HG02623 (cell line): ENCODE measurements around the gene COA1.
"Not testable (repeated sequence)": the region's sequence is repeated elsewhere in the genome, so short reads cannot be mapped to it uniquely, and the experiment has no call there.

ENCODE experiments used
- ATAC-seq: cut with Tn5 transposase; IDR thresholded peaks from one replicate; pipeline ENCODE4 v1.9.1; 2021; ENCODE audit warnings: moderate library complexity; ENCODE audit not compliant: unreplicated experiment

Gene COA1

DNA sequence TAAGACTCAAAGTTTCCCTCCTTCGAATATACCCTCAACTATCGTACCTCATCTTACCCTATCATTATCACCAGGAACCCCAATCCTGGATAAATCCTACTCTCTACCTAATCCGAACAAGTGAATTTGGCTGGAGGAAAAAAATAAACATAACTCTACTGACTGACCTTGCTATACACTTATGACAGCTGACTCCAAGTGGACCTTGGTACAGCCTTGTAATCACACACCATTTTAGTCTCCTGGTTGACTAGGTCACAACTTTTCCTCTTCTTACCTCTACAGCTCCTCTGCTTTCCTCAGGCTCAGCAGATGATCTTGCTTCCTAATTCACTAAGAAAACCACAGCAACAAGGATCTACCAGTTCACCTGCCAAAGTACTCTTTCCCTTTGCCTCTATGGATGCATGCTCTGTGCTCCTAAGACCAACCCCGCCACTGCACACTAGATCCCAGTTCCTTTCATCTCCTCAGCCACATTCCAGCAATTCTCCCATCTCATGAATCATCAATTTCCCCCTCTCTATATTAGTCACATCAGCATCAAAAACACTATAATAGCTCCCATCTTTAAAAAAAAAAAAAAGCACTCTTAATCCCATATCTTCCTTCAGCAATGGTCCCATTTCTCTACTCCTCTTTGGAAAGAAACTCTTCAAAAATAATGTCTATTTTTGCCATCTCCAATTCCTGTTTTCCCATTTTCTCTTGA lies 35.5 kb downstream of the COA1 start:
- no peak for ATAC-seq

GRCh38 chr7:43692582-43693373 lies 36.5 kb downstream of the COA1 start:
- no peak for ATAC-seq

DNA sequence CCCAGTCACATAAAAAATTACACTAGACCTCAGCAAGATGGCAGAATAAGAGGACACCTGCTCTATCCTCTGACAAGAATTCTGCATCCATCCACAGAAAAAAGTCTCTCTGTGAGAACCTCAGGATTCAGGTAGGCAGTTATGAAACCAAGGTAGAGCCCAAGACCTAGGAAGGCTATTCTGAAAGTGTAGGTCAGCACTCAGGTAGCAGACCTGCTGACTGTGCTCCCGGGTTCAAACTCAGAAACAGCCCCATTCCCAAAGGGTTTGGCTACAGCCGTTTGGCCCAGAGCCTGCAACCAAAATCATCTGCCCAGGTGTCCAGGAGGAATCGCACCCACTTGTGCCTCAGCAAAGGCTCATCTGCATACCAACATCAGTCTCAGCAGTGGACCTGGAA lies 37.7 kb downstream of the COA1 start:
- ATAC-seq = no peak

DNA sequence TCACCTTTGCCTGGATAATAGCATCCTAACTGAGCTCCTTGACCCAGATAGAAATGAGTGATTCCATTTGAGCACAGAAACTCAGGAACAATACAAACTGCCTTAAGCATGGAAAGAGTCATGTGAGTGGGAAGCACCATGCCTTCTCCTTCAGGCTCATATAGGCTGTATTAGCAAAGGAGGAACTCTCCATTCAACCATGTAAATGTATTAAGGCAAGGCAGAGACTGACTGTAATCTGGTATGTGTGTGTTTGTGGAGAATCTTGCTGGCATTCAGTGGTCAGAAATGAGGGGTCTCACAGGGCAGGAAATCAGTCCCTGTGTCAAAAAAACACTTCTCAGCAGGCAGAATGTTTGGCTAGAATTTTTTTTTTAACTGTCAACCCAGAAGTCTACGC lies 40.2 kb downstream of the COA1 start:
- ATAC-seq = no peak

DNA sequence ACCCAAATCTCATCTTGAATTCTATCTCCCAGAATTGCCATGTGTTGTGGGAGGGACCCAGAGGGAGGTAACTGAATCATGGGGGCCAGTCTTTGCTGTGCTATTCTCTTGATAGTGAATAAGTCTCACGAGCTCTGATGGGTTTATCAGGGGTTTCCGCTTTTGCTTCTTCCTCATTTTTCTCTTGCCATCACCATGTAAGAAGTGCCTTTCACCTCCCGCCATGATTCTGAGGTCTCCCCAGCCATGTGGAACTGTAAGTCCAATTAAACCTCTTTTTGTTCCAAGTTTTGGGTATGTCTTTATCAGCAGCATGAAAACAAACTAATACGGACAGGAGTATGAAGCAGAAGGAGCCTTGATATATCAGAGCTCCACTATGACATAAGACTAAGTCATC lies 41.5 kb downstream of the COA1 start:
- ATAC-seq = not testable (repeated sequence)

DNA sequence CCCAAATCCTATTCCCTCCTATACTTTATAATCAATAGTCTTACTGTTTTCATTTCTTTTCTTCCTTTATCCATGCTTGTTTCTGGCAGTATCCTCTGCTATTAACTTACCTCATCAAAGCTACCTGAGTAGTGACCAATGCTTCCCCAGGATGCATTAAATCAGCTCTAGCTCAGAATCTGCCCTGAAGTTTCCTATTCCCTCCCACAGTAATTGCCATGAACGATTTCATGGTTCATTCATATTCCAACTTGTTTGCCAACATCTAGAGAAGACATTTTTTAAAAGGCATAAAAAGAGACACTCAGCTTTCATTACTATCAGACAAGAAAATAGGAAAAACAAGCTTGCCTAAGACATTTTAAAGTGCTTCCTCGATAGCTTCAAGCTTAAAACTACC lies 42.3 kb downstream of the COA1 start:
- no peak for ATAC-seq

GRCh38 chr7:43680736-43681135 lies 48.6 kb downstream of the COA1 start:
- ATAC-seq = no peak

- no peak for ATAC-seq
Measured at GRCh38 chr7:43679210-43680068, 49.9 kb downstream of the COA1 start.

DNA sequence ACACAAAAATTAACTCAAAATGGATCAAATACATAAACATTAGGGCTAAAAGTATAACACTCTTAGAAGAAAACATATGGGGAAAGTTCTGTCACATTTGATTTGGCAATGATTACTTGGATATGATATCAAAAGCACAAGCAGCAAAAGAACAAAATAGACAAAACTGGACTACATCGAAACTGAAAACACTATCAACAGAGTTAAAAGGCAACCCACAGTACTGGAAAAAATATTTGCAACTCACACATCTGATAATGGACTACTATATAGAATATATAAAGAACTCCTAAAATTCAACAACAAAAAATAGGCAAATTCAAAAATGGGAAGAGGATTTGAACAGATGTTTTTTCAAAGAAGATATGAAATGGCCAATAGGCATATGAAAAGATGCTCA lies 51.0 kb downstream of the COA1 start:
- ATAC-seq = no peak

- no peak for ATAC-seq
Measured at GRCh38 chr7:43677864-43678263, 51.5 kb downstream of the COA1 start.

DNA sequence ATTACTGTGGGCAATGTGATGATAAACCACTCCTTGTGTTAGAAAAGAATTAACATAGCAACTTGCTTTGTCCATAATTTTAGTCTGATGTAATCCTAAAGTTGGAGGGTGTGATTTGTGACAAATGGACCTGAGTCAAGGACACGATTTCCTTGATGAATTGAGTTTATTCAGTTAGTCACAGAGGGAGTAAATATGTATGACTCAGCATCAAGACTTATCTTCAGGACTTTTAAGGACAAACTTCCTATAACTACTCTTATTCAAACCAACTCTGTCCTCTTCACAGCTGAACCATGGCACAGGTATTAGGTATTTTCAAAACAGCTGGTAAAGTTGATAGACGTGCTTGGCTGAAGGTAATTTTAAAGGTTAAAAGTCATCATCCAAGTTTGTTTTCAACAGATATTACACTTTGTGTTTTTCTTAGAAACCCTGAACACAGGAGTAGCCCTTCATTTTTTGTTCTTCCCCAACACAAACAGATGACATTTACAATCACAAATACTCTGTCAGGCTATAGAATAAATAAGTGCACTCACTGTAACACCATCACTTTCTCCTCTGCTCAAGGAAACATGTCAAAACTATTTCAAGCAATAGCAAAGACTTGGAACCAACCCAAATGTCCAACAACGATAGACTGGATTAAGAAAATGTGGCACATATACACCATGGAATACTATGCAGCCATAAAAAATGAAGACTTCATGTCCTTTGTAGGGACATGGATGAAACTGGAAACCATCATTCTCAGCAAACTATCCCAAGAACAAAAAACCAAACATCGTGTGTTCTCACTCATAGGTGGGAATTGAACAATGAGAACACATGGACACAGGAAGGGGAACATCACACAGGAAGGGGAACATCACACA lies 54.5 kb downstream of the COA1 start:
- no peak for ATAC-seq

GRCh38 chr7:43673243-43673976 lies 55.9 kb downstream of the COA1 start:
- not testable (repeated sequence) for ATAC-seq

DNA sequence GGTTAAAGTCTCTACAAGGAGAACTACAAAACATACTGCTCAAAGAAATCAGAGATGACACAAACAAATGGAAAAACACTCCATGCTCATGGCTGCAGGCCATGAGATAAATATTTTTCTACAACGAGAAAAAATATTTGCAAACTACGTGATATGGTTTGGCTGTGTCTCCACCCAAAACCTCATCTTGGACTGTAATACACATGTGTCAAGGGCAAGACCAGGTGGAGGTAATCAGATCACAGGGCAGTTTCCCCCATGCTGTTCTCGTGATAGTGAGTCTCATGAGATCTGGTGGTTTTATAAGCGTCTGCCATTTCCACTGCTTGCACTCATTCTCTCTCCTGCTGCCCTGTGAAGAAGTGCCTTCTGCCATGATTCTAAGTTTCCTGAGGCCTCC lies 57.8 kb downstream of the COA1 start:
- no peak for ATAC-seq

GRCh38 chr7:43669286-43670081 lies 59.8 kb downstream of the COA1 start:
- no peak for ATAC-seq

- ATAC-seq = no peak
Measured at GRCh38 chr7:43668035-43668434, 61.3 kb downstream of the COA1 start.

DNA sequence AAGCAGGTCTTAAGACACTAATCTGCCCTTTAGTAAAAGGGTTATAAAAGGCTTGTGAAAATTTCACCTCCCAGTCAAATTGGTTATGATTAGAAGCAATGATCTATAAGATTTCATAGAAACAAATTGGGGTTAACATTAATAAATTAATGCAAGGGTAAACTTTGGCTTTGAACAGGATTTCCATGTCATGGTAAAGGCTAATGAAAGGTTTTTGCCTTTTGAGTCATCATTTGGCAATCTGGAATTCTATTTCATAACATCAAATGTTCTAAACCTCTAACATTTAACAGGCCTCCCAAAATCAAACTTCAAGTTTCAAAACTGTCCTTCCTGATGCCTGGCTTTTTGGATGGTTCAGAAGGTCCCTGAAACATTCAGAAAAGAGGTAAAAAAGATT lies 62.4 kb downstream of the COA1 start:
- ATAC-seq = no peak

GRCh38 chr7:43664681-43665080 lies 64.6 kb downstream of the COA1 start:
- no peak for ATAC-seq

DNA sequence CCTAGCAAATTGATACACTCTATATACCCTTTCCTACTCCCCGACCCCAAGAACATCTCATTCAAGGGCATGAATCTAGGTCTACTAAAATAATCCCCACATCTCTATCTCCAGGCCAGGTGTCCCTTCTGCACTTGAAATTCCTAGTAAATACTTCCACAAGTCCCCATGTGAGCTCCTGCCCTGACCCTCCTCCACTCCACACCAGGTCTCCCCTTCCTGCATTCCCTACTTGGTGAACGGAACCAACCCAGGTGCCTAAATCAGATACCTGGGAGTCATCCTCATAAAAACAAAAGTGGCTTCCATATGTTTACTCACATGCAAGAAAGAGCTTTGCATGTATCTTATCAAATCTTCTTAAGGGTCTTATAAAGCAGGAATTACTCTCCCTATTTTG lies 69.2 kb downstream of the COA1 start:
- no peak for ATAC-seq

DNA sequence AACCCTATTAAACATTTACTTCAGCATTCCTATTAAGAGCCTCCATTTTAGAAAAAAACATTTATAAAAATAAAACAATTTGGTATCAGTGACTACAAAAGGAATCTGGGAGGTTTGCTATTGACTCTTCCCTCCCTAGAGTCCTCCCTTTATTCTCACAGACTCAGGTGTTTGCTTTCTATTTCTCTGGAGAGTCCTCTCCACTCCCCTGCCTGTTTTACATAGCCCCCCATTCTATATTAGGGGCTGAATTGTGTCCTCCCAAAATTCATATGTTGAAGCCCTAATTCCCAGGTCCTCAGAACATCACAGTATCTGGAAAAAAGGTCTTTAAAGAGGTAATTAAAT lies 69.8 kb downstream of the COA1 start:
- no peak for ATAC-seq
